Gastroesophageal sphincter (tissue), 3 donors: Measurements from ENCODE around the gene UNK.

Experiments used
- CTCF ChIP-seq, 4 experiments: fragments of 200-600 bp in 2 of 4; fragments of 450-650 bp in 2 of 4; sonication (generic) in 1 of 4; IDR thresholded peaks; one replicate each; pipeline ENCODE4 v1.5.1; 2017 to 2019; ENCODE audit warnings: antibody characterized with exemption in 4 of 4, mild to moderate bottlenecking in 2 of 4, moderate library complexity in 2 of 4
- POLR2AphosphoS5 ChIP-seq: sonication (generic); formaldehyde crosslinking; IDR thresholded peaks from one replicate; pipeline ENCODE4 v1.6.1; 2017; ENCODE audit warnings: antibody characterized with exemption

- TF ChIP-seq POLR2AphosphoS5 (no peak), CTCF (IDR thresholded peaks at IDR 0.05) (no peak)
Observed at GRCh38 chr17:75825149-75825552, 40.5 kb downstream of the UNK start.
